Vagina (tissue), 2 donors: ENCODE data around the gene SLC9A1.

Source experiments
- CTCF ChIP-seq, 3 experiments: fragments of 450-650 bp in 2 of 3; fragments of 200-600 bp in 1 of 3; sonication (generic) in 1 of 3; IDR thresholded peaks; one replicate each; pipeline ENCODE4 v1.5.1; 2017 to 2019; ENCODE audit warnings: antibody characterized with exemption in 3 of 3, mild to moderate bottlenecking in 2 of 3, moderate library complexity in 2 of 3
- POLR2A ChIP-seq, 2 donors: fragments of 450-650 bp; IDR thresholded peaks; one replicate each; pipeline ENCODE4 v1.6.1; 2017; ENCODE audit warnings: antibody characterized with exemption in 2 of 2, mild to moderate bottlenecking in 2 of 2, moderate library complexity in 2 of 2

GRCh38 chr1:27116697-27117096 is 38.2 kb downstream of the SLC9A1 start:
- TF ChIP-seq POLR2A (IDR thresholded peaks at IDR 0.05) (no peak), CTCF (IDR thresholded peaks at IDR 0.05) (no peak)
